ENCODE results near the gene KRTAP10-8.

GRCh38 chr21:44583800-44584147, 28.1 kb upstream of the KRTAP10-8 start:
- TF ChIP-seq CTCF (conservative IDR thresholded peaks at IDR 0.05; ENCODE audit: low read depth, low read length) = no peak
- TF ChIP-seq RCOR1 (IDR thresholded peaks at IDR 0.05; ENCODE audit: insufficient replicate concordance, low read length) = no peak
- no peak for TF ChIP-seq SMC3 (IDR thresholded peaks at IDR 0.05; ENCODE audit: low read depth, low read length)
- no peak for TF ChIP-seq POLR2A (IDR thresholded peaks at IDR 0.05; ENCODE audit: low read depth, low read length)
- TF ChIP-seq CEBPB (IDR thresholded peaks at IDR 0.05; ENCODE audit: low read depth, low read length) = no peak
- no peak for TF ChIP-seq RAD21 (IDR thresholded peaks at IDR 0.05; ENCODE audit: low read length)
- no peak for TF ChIP-seq USF2 (IDR thresholded peaks at IDR 0.05; ENCODE audit: low read depth, low read length)
- TF ChIP-seq MAZ (IDR thresholded peaks at IDR 0.05; ENCODE audit: borderline replicate concordance, low read depth, low read length) = no peak
- TF ChIP-seq MAFK (IDR thresholded peaks at IDR 0.05; ENCODE audit: low read depth, low read length) = no peak
- no peak for TF ChIP-seq FOS (IDR thresholded peaks at IDR 0.05; ENCODE audit: low read depth, low read length)

All from IMR-90 (cell line).